SH-SY5Y (cell line): ENCODE data around the gene EXOC6B.

Experiments used
- GATA2 ChIP-seq: IDR thresholded peaks from 2 replicates; pipeline ENCODE4 v1.6.1; 2011; ENCODE audit warnings: mild to moderate bottlenecking, low read depth, low read length
- GATA3 ChIP-seq: IDR thresholded peaks from 2 replicates; pipeline ENCODE4 v1.6.1; 2011; ENCODE audit warnings: low read depth, mild to moderate bottlenecking, low read length, moderate library complexity

The EXOC6B gene

GRCh38 chr2:72841462-72842125, 15.8 kb upstream of the EXOC6B start:
- TF ChIP-seq GATA2 (no peak), GATA3 (no peak)

GRCh38 chr2:72840066-72840465, 14.2 kb upstream of the EXOC6B start:
- TF ChIP-seq GATA3, result no peak
- no peak for TF ChIP-seq GATA2

GRCh38 chr2:72837171-72837570, 11.3 kb upstream of the EXOC6B start:
- no peak for TF ChIP-seq GATA3
- no peak for TF ChIP-seq GATA2

- no peak for TF ChIP-seq GATA3
Measured at GRCh38 chr2:72835403-72835802, 9.6 kb upstream of the EXOC6B start.

- no peak for TF ChIP-seq GATA3
- no peak for TF ChIP-seq GATA2
Measured at GRCh38 chr2:72834596-72834995, 8.8 kb upstream of the EXOC6B start.

GRCh38 chr2:72833084-72833714, 7.4 kb upstream of the EXOC6B start:
- TF ChIP-seq GATA2, result no peak
- TF ChIP-seq GATA3, result no peak

GRCh38 chr2:72830273-72830672, 4.4 kb upstream of the EXOC6B start:
- TF ChIP-seq GATA3 (no peak), GATA2 (no peak)

- TF ChIP-seq GATA3 (no peak), GATA2 (no peak)
Measured at GRCh38 chr2:72828840-72829507, 3.1 kb upstream of the EXOC6B start.

- TF ChIP-seq GATA3 (no peak), GATA2 (no peak)
Measured at GRCh38 chr2:72827966-72828646, 2.3 kb upstream of the EXOC6B start.

GRCh38 chr2:72827487-72827886, 1.7 kb upstream of the EXOC6B start:
- TF ChIP-seq GATA2 (no peak), GATA3 (no peak)

- TF ChIP-seq GATA3 (no peak), GATA2 (no peak)
Measured at GRCh38 chr2:72826156-72826477, 284 bp upstream of the EXOC6B start.

GRCh38 chr2:72824224-72824842, 1.5 kb downstream of the EXOC6B start:
- no peak for TF ChIP-seq GATA3
- TF ChIP-seq GATA2, result no peak

GRCh38 chr2:72822794-72823193, 3.0 kb downstream of the EXOC6B start:
- TF ChIP-seq GATA2 (no peak), GATA3 (no peak)

GRCh38 chr2:72821983-72822382, 3.9 kb downstream of the EXOC6B start:
- TF ChIP-seq GATA2, result no peak
- TF ChIP-seq GATA3, result no peak
